Left cardiac atrium (tissue), 4 donors: ENCODE data around the gene C17orf50. TPM values are rescaled to one million over a fixed set of nuclear protein-coding genes. Genes with fewer than 3 reads are reported as not detected.

ENCODE experiments used
- ATAC-seq, 2 donors: fragments of 200-7000 bp; cut with Tn5 transposase; one replicate each; pipeline ENCODE4 v1.9.1; 2020; ENCODE audit warnings: mild to moderate bottlenecking in 2 of 2, moderate library complexity in 2 of 2
- DNase-seq: peaks from one replicate; pipeline ENCODE4 v3.0.0-alpha.2; 2020
- intact Hi-C, 2 donors: fragments of 100-400 bp; cut with DNase I; formaldehyde crosslinking; loops; one replicate each; pipeline versions ENCODE4 v1.14.1 to v1.15.1; 2022 to 2023
- total RNA-seq, 2 donors: library from RNA; stranded (reverse); fragmentation: NEBNext Ultra II Directional; extraction: Animal tissue kit (Norgen Biotek cat#: 25700); gene quantifications; one replicate each; pipeline ENCODE4 v1.2.1, GENCODE V29; 2021
- donor health status: DM: no; HTN: yes; CAD: no.
- donor health status: DM: no; HTN: yes; CAD: no; lungs with severe emphysema.
- donor health status: DM: yes; HTN: yes; CAD: no.
- donor health status: Dilated cardiomyopathy.

Gene C17orf50
- total RNA-seq, 2 donors from 2014 or later = not detected

DNA sequence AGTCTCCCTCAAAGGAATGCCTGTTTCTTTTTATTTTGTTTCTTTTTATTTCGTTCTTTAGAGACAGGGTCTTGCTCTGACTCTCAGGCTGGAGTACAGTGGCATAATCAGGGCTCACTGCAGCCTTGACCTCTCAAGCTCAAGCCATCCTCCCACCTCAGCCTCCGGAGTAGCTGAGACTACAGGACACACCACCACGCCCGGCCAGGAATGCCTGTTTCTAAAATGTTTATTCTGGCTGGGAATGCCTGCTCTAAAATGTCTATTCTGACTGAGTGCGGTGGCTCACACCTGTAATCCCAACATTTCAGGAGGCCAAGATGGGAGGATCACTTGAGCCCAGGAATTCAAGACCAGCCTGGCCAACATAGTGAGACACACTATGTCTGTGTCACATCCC is 37.2 kb downstream of the C17orf50 start:
- ATAC-seq (no peak), DNase-seq (no peak)
- intact Hi-C loops = no loop called here

- DNase-seq (peak; percentile 80), ATAC-seq (peak; percentile 79)
- intact Hi-C loops = no loop called here
Measured at GRCh38 chr17:35799942-35800341, 39.3 kb downstream of the C17orf50 start.

DNA sequence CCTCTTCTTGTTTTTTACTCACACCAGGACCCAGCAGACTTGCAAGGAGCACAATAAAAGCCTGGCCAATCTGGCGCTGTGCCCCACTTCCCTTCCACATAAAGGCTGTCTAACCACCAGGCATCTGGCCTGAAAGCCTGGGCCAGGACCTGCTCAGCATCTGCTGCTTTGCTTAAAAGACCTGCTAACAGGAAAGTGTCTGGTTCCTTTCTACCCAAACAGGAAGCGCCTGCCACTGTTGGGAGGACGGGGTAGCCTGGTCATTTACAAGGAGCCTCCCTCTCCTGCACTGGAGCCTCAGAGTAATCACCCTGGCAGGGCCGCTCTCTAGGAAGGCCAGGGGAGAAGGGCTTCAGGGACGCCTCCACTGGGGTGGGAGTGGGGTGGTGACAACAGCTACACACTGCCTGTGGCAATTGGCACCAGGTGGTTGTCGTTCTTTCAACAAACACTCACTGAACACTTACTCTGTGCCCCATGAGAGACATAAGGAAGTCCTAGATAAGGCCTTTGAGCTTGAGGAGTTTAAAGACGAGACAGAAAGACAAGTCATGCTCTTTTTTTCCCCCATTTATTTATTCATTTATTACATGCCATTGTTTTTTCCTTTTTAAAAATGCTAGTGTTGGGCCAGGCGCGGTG is 41.0 kb downstream of the C17orf50 start:
- ATAC-seq (peak; percentile 40 to 51), DNase-seq (peak; percentile 89)
- intact Hi-C loops = no loop called here

DNA sequence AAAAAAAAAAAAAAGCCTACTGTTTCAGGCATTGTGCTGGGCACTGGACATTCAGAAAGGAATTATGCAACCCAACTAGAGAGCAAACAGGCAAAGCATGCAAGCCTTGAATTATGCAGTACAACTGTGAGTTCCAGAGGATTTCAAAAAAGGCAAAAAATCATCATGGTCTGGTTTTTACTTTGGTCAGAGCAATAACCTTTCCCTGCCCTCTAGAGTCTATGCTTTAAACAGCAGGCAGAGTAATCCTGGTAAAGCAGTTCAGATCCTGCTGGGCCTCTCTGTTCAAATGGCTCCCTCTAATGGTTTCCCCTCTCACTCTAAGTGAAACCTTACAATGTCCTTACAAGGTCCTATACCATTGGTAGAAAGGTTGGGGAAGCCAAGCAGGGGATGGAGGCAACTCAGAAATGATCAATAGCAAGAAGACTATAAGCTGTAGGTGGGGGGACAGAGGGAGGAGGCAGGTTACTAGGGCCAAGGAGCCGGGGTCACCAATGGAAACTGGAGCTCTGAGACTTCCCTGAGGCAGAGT is 44.0 kb downstream of the C17orf50 start:
- ATAC-seq = peak; percentile 40 to 48
- DNase-seq = no peak
- intact Hi-C loops = loop anchor here in 1 of 2 donors (1.0 kb wide), 1 partner anchor 40 kb away; no protein-coding TSS in a partner anchor

DNA sequence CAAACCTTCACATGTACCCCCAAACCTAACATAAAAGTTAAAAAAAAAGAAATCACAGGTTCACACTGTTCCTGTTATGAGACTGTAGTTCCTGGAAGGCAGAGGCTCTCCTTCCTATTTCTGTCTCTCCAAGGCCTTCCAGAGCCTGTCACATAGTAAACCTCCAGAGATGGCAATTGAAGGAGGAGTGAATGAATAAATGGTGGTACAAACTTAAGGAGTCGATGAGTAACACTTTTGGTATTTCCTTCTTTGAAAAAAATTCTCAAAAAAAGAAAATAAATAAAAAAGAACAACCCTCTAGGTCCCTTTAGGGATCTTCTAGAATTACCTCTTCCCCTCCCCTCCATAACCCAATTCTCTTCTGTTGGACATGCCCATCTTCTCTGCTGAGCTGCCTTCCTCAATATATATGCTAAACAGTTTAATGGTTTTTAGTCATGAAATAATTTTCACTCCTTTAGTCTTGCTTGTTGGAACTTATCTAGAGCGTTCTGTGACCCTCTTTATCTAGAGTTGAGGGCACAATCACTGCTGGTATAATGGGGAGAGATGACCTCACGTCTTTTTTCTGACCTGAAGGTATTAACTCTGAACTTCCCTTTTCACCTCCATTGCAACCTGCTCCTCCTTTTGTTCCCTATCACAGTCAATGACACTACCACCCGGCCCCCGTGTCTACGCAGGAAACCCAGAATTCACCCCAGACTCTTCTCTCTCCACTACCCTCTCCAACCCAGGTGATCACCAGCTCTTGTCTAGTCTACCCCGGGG is 46.9 kb downstream of the C17orf50 start:
- no peak for ATAC-seq
- intact Hi-C loops = loop anchor here in 1 of 2 donors (2.0 kb wide), 1 partner anchor 43 kb away; no protein-coding TSS in a partner anchor
- no peak for DNase-seq

GRCh38 chr17:35808240-35808961 is 47.7 kb downstream of the C17orf50 start:
- DNase-seq (no peak), ATAC-seq (no peak)
- intact Hi-C loops = loop anchor here in 1 of 2 donors (2.0 kb wide), 1 partner anchor 44 kb away; no protein-coding TSS in a partner anchor

DNA sequence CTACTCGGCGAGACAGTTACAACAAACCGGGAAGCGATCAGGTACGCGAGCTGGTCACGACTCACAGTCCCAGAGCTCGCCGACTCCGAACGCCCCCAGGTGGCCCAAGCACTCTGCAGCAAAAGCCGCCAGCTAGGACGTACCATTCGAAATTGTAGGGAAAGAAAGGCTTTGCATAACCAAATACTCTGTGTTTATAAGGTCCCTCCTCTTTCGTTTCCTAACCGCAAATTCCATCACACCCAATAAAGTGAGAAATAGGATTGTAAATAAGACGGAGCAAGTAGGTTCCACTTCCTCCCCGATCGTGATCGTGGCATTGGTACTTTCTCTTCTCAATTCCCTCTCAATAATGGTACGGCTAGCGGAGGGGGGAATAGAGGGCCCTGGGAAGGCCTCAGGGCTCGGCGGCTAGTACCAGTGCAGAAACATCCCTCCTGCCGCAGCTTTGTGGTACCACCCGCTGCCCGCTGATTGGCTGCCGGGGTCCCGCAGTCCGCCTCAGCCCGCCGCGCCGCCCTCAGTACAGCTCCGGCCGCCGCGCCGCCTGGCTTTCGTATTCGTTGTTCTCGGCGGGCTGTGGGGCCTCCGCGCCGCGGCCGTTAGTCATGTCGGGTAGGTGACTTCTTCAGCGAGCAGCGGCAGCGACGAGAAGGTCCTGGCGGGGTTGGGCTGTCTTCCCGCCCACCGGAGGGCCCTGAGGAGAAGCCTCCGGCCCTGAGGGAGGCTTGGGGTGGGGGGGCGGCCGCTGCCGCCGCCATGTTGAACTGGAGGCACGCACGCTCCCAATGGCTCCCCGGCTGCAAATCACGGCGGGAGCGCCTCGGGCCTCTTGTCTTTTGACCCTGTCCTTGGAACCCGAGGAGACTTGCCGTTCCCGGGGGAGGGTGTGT is 48.5 kb downstream of the C17orf50 start, which contains the start of gene TAF15:
Gene TAF15, plus strand, starts transcription at position 523 of the 893 bp plus-strand sequence. Its CDS starts 86 bp downstream, at position 609.
- DNase-seq (peak; percentile 96), ATAC-seq (peak; percentile 98 to 99)
- intact Hi-C loops = loop anchor here in 1 of 2 donors (2.0 kb wide), 1 partner anchor 44 kb away; no protein-coding TSS in a partner anchor

- peak in 1 of 2 donors; percentile 29 for ATAC-seq
- no peak for DNase-seq
- intact Hi-C loops = loop anchor here in 1 of 2 donors (2.0 kb wide), 1 partner anchor 45 kb away; no protein-coding TSS in a partner anchor
Measured at GRCh38 chr17:35809855-35810461, 49.3 kb downstream of the C17orf50 start.

GRCh38 chr17:35811759-35812158 is 51.1 kb downstream of the C17orf50 start:
- ATAC-seq = no peak
- intact Hi-C loops = no loop called here
- DNase-seq = no peak

DNA sequence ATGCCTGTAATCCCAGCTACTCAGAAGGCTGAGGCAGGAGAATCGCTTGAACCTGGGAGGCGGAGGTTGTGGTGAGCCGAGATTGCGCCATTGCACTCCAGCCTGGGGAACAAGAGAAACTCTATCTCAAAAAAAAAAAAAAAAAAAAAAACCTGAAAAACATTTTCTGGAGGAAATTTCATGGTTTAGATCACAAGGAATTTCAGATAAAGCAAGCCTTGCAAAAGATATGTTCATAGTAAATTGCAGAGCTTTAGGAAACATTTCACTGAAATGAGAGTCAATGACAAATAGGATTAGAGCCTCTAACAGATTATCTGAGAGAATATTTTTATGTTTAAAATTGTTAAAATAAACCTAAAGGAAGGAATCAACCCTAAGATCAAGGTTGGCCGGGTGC is 51.8 kb downstream of the C17orf50 start:
- no peak for DNase-seq
- intact Hi-C loops = no loop called here
- no peak for ATAC-seq

Other genes starting within 250 kb of the C17orf50 start
- gene SLFN12L, start 223.2 kb upstream of the C17orf50 start, total RNA-seq = 1 to 10 TPM; 1.0 to 1.3 TPM
- gene SLFN14, start 200.1 kb upstream of the C17orf50 start, total RNA-seq = not detected
- gene PEX12, start 182.3 kb upstream of the C17orf50 start, total RNA-seq = 1 to 10 TPM; 6.3 to 6.5 TPM
- 100 to 1,000 TPM; 132 to 152 TPM for gene AP2B1, start 173.6 kb upstream of the C17orf50 start, total RNA-seq
- gene RASL10B, start 29.2 kb upstream of the C17orf50 start, total RNA-seq = 10 to 100 TPM; 23.9 to 24.7 TPM
- gene GAS2L2, start 7.6 kb upstream of the C17orf50 start, total RNA-seq = 1 to 10 TPM in 1 of 2 donors, under 1 TPM in 1; 0.47 to 1.1 TPM
- gene MMP28, start 34.8 kb downstream of the C17orf50 start, total RNA-seq = 10 to 100 TPM in 1 of 2 donors, 1 to 10 TPM in 1; 5.0 to 10.3 TPM
- 100 to 1,000 TPM in 1 of 2 donors, 10 to 100 TPM in 1; 97.3 to 119 TPM for gene TAF15, start 48.6 kb downstream of the C17orf50 start, total RNA-seq
- gene HEATR9, start 108.0 kb downstream of the C17orf50 start, total RNA-seq = not detected
- gene CCL5, start 119.5 kb downstream of the C17orf50 start, total RNA-seq = 1 to 10 TPM; 1.7 to 8.6 TPM
- not detected for gene RDM1, start 169.9 kb downstream of the C17orf50 start, total RNA-seq
- gene LYZL6, start 182.8 kb downstream of the C17orf50 start, total RNA-seq = not detected
- under 1 TPM in 1 of 2 donors, not detected in 1; 0.27 TPM for gene CCL16, start 220.6 kb downstream of the C17orf50 start, total RNA-seq
- gene CCL14, start 225.8 kb downstream of the C17orf50 start, total RNA-seq = 10 to 100 TPM in 1 of 2 donors, 1 to 10 TPM in 1; 7.2 to 47.7 TPM
- not detected for gene CCL15, start 240.7 kb downstream of the C17orf50 start, total RNA-seq